ENCODE results near the gene NID1.

The NID1 gene

DNA sequence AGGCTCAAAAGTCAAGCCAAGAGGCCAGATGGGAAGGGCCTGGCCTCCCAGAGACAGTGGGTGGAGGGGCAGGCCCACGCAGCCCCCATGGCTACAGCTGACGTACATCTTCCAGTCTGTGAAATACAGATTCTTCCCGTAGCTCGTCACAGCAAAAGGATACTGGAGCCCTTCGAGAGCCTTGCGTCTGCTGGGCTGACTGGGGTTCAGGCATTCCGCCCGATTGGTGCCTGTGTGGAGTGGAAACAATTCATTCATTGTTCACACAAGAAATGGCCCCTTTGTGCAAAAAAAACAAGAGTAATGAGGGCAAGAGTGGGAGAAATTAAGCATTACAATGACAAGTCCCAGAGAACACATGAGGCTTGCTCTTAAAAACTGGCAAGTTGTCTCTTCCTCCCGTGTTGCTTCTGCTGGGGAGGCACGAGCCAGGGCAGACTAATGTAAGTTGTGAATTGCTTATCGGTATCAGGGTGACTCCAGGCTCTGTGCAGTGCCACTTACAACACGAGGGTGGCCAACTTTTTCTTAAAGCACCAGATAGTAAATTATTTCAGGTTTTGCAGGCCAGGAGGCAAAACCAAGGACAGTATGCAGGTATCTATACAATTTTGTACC is 85.1 kb downstream of the NID1 start:
- no peak for TF ChIP-seq RAD21 (IDR thresholded peaks at IDR 0.05; ENCODE audit: low read depth)
- no peak for TF ChIP-seq TAF1 (IDR thresholded peaks at IDR 0.05; ENCODE audit: low read depth)
- no peak for TF ChIP-seq EP300 (IDR thresholded peaks at IDR 0.05; ENCODE audit: borderline replicate concordance)
- TF ChIP-seq NFIC (IDR thresholded peaks at IDR 0.05) = no peak

DNA sequence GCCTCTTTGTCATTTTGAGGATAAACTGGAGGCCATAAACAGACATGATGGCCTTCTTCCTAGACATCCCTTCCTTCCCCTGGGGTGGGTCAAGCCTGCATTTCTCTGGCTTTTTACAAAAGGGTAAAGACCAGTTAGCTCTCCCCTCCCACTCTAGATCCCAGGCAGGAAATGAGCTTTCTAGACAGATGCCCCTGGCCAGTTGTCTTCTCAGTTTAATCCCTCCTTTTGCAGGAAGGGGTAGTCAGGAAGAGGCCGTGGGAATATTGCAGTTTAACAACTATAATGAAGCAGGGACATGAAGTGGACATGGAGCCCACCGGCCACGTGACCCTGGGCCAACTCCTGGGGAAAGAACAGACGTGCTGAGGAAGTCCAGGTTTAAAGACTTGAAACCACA is 85.7 kb downstream of the NID1 start:
- no peak for TF ChIP-seq TCF12 (IDR thresholded peaks at IDR 0.05; ENCODE audit: low read depth)
- no peak for TF ChIP-seq CREB1 (IDR thresholded peaks at IDR 0.05; ENCODE audit: low read depth)
- no peak for TF ChIP-seq TEAD4 (IDR thresholded peaks at IDR 0.05)
- no peak for TF ChIP-seq USF1 (IDR thresholded peaks at IDR 0.05)
- TF ChIP-seq MAX (IDR thresholded peaks at IDR 0.05) = no peak
- no peak for TF ChIP-seq EP300 (IDR thresholded peaks at IDR 0.05; ENCODE audit: borderline replicate concordance)
- TF ChIP-seq FOXM1 (IDR thresholded peaks at IDR 0.05; ENCODE audit: borderline replicate concordance, low read depth) = no peak
- TF ChIP-seq TAF1 (IDR thresholded peaks at IDR 0.05; ENCODE audit: low read depth) = no peak
- TF ChIP-seq RAD21 (IDR thresholded peaks at IDR 0.05; ENCODE audit: low read depth) = no peak
- no peak for TF ChIP-seq NFIC (IDR thresholded peaks at IDR 0.05)
- TF ChIP-seq, protein P1, sequence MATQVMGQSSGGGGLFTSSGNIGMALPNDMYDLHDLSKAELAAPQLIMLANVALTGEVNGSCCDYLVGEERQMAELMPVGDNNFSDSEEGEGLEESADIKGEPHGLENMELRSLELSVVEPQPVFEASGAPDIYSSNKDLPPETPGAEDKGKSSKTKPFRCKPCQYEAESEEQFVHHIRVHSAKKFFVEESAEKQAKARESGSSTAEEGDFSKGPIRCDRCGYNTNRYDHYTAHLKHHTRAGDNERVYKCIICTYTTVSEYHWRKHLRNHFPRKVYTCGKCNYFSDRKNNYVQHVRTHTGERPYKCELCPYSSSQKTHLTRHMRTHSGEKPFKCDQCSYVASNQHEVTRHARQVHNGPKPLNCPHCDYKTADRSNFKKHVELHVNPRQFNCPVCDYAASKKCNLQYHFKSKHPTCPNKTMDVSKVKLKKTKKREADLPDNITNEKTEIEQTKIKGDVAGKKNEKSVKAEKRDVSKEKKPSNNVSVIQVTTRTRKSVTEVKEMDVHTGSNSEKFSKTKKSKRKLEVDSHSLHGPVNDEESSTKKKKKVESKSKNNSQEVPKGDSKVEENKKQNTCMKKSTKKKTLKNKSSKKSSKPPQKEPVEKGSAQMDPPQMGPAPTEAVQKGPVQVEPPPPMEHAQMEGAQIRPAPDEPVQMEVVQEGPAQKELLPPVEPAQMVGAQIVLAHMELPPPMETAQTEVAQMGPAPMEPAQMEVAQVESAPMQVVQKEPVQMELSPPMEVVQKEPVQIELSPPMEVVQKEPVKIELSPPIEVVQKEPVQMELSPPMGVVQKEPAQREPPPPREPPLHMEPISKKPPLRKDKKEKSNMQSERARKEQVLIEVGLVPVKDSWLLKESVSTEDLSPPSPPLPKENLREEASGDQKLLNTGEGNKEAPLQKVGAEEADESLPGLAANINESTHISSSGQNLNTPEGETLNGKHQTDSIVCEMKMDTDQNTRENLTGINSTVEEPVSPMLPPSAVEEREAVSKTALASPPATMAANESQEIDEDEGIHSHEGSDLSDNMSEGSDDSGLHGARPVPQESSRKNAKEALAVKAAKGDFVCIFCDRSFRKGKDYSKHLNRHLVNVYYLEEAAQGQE (IDR thresholded peaks at IDR 0.05; ENCODE audit: low read depth) = no peak
- TF ChIP-seq ZBTB7A (IDR thresholded peaks at IDR 0.05; ENCODE audit: low read depth) = no peak
- TF ChIP-seq EGR1 (IDR thresholded peaks at IDR 0.05) = no peak
- no peak for TF ChIP-seq CEBPB (IDR thresholded peaks at IDR 0.05)
- no peak for TF ChIP-seq YY1 (IDR thresholded peaks at IDR 0.05; ENCODE audit: low read depth)

DNA sequence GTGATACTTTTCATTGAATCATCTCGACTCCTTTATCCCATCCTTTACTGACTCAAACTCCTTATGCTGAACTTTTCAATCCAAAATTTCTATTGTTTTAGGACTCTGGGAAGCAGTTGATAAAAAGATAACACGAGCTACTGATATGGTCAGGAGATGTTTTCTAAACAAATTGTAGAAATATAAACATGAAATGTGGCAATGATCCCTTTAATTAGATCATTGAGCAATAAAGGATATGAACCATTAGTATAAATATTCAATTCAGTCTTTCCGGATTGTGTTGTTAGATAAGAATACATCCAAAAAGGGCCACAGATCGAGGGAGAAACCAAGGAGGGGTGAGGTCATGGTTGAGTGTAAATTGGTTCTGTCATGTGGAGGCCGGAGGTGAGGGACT is 88.4 kb downstream of the NID1 start:
- TF ChIP-seq USF1 (IDR thresholded peaks at IDR 0.05) (no peak), TCF12 (IDR thresholded peaks at IDR 0.05; ENCODE audit: low read depth) (no peak)

DNA sequence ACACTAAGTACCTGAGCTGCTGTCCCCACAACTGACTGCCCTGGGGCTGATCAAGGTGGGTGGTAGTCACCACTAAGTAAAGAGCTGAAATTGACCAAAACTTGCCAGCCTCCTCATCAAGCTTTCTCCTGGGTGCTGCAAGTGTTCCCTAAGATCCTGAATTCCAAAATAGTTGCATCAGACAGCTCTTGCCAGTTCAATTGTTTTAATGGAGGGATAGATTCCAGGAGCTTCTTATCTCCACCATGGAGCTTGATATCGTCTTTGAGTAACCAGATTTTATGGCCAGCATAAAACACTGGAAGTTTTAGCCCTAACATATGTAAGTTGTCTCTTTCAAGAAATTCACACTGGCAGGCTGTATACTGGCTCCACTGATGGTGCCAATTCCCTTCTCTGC is 90.3 kb downstream of the NID1 start:
- TF ChIP-seq, protein P1 (IDR thresholded peaks at IDR 0.05; ENCODE audit: low read depth) = no peak
- no peak for TF ChIP-seq TAF1 (IDR thresholded peaks at IDR 0.05; ENCODE audit: low read depth)
- TF ChIP-seq MAX (IDR thresholded peaks at IDR 0.05) = no peak
- TF ChIP-seq NFIC (IDR thresholded peaks at IDR 0.05) = no peak
- no peak for TF ChIP-seq FOXM1 (IDR thresholded peaks at IDR 0.05; ENCODE audit: borderline replicate concordance, low read depth)
- TF ChIP-seq YY1 (IDR thresholded peaks at IDR 0.05; ENCODE audit: low read depth) = no peak
- TF ChIP-seq RAD21 (IDR thresholded peaks at IDR 0.05; ENCODE audit: low read depth) = no peak
- TF ChIP-seq TEAD4 (IDR thresholded peaks at IDR 0.05) = no peak
- TF ChIP-seq CREB1 (IDR thresholded peaks at IDR 0.05; ENCODE audit: low read depth) = no peak
- no peak for TF ChIP-seq ZBTB7A (IDR thresholded peaks at IDR 0.05; ENCODE audit: low read depth)
- TF ChIP-seq EGR1 (IDR thresholded peaks at IDR 0.05) = no peak
- no peak for TF ChIP-seq CEBPB (IDR thresholded peaks at IDR 0.05)
- no peak for TF ChIP-seq USF1 (IDR thresholded peaks at IDR 0.05)
- no peak for TF ChIP-seq EP300 (IDR thresholded peaks at IDR 0.05; ENCODE audit: borderline replicate concordance)
- TF ChIP-seq TCF12 (IDR thresholded peaks at IDR 0.05; ENCODE audit: low read depth) = no peak

DNA sequence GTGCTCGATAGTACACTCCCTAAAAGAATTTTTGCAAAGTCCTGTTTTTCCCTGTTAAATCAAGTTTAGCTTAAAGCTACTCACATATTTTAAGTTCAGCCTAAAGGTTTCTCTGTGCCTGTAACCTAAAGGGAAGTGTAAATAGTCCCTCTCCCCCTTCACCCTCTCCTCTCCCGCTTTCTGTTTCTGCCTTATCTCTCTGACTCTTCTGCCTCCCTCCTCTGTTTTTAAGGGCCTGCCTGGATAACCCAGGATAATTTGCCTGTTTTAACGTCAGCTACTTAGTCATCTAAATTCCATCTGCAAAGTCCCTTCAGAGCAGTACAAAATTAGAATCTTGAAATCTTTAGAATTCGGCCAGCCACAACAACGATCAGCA is 92.6 kb downstream of the NID1 start:
- TF ChIP-seq RAD21 (IDR thresholded peaks at IDR 0.05; ENCODE audit: low read depth) (no peak), CREB1 (IDR thresholded peaks at IDR 0.05; ENCODE audit: low read depth) (no peak), TEAD4 (IDR thresholded peaks at IDR 0.05) (no peak), YY1 (IDR thresholded peaks at IDR 0.05; ENCODE audit: low read depth) (no peak), ZBTB7A (IDR thresholded peaks at IDR 0.05; ENCODE audit: low read depth) (no peak), TCF12 (IDR thresholded peaks at IDR 0.05; ENCODE audit: low read depth) (no peak), USF1 (IDR thresholded peaks at IDR 0.05) (no peak), EP300 (IDR thresholded peaks at IDR 0.05; ENCODE audit: borderline replicate concordance) (no peak), EGR1 (IDR thresholded peaks at IDR 0.05) (no peak), TAF1 (IDR thresholded peaks at IDR 0.05; ENCODE audit: low read depth) (no peak)
